Kidney epithelial cell (primary cell): ENCODE measurements around the gene NCBP3. TPM values are rescaled to one million over a fixed set of nuclear protein-coding genes. Genes with fewer than 3 reads are reported as not detected.

Experiments
- DNase-seq: peaks from one replicate; pipeline ENCODE4 v3.0.0-alpha.2; 2010; ENCODE audit warnings: low read depth
- H3K27me3 ChIP-seq: 2 replicates; pipeline ENCODE4 v1.6.0; 2011; ENCODE audit warnings: low read length; ENCODE audit not compliant: control insufficient read depth, insufficient read depth
- H3K36me3 ChIP-seq: 2 replicates; pipeline ENCODE4 v1.5.1; 2011; ENCODE audit warnings: low read length; ENCODE audit not compliant: control insufficient read depth, insufficient read depth
- H3K4me3 ChIP-seq: 2 replicates; pipeline ENCODE4 v1.5.1; 2011; ENCODE audit warnings: low read depth, mild to moderate bottlenecking, control low read depth, low read length
- total RNA-seq: library from RNA; depleted of rRNA; stranded (reverse); fragments of >200 nt; gene quantifications from 2 replicates; pipeline ENCODE4 v1.2.3, GENCODE V29; 2015
- TF ChIP-seq, protein P1 (sequence below): IDR thresholded peaks from 2 replicates; pipeline ENCODE4 v1.5.1; 2011; ENCODE audit warnings: mild to moderate bottlenecking, moderate library complexity, low read length, control low read depth, inconsistent platforms; ENCODE audit not compliant: insufficient read depth, poor library complexity, severe bottlenecking

The NCBP3 gene, protein sequence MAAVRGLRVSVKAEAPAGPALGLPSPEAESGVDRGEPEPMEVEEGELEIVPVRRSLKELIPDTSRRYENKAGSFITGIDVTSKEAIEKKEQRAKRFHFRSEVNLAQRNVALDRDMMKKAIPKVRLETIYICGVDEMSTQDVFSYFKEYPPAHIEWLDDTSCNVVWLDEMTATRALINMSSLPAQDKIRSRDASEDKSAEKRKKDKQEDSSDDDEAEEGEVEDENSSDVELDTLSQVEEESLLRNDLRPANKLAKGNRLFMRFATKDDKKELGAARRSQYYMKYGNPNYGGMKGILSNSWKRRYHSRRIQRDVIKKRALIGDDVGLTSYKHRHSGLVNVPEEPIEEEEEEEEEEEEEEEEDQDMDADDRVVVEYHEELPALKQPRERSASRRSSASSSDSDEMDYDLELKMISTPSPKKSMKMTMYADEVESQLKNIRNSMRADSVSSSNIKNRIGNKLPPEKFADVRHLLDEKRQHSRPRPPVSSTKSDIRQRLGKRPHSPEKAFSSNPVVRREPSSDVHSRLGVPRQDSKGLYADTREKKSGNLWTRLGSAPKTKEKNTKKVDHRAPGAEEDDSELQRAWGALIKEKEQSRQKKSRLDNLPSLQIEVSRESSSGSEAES
- total RNA-seq, result 26.1 and 29.1 TPM in 2 replicates

DNA sequence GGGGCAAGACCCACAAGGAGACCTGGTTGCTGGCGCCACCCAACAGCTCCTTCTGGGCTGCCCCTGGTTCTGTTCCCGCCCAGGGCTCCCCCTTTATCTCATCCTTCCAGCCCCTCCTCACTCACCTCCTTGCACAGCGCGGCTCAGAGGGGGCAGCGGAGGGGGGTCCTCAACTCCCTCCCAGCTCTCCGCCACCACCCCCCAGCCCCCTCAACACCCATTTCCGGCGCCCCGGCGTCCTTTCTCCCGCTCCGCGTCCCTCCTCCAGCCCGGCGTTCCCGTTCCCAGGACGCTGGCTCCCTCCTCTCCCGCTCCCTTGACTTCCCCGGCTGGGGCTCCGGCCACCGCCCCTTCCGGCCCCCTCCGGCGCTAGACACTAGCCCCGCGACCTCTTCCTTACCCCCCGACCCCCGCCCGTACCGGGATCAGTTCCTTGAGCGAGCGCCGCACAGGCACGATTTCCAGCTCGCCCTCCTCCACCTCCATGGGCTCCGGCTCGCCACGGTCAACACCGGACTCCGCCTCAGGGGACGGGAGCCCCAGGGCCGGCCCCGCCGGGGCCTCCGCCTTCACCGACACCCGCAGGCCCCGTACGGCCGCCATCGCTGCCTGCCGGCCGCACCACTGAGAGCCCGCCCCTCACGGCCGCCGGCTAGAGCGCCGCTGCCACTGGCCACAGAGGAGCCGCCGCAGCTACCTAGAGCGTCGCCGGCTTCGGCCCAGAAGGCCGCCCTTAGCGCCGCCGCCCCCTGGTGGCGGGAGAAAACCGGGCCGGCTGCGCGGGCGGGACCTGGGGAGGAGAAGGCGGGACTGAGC is at the start of gene NCBP3:
Gene NCBP3 (minus strand): TSS at position 626 of the 816 bp plus-strand sequence. CDS start 23 bp downstream, at position 603.
- no peaks in the 10 kb centered on the region for H3K36me3 ChIP-seq
- peak; percentile 47 for DNase-seq
- H3K27me3 ChIP-seq, result peaks cover 3% of the 10 kb centered on the region
- TF ChIP-seq, protein P1, sequence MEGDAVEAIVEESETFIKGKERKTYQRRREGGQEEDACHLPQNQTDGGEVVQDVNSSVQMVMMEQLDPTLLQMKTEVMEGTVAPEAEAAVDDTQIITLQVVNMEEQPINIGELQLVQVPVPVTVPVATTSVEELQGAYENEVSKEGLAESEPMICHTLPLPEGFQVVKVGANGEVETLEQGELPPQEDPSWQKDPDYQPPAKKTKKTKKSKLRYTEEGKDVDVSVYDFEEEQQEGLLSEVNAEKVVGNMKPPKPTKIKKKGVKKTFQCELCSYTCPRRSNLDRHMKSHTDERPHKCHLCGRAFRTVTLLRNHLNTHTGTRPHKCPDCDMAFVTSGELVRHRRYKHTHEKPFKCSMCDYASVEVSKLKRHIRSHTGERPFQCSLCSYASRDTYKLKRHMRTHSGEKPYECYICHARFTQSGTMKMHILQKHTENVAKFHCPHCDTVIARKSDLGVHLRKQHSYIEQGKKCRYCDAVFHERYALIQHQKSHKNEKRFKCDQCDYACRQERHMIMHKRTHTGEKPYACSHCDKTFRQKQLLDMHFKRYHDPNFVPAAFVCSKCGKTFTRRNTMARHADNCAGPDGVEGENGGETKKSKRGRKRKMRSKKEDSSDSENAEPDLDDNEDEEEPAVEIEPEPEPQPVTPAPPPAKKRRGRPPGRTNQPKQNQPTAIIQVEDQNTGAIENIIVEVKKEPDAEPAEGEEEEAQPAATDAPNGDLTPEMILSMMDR, result peak; percentile 80
- H3K4me3 ChIP-seq, result peak within 1 kb of the TSS; percentile 96

DNA sequence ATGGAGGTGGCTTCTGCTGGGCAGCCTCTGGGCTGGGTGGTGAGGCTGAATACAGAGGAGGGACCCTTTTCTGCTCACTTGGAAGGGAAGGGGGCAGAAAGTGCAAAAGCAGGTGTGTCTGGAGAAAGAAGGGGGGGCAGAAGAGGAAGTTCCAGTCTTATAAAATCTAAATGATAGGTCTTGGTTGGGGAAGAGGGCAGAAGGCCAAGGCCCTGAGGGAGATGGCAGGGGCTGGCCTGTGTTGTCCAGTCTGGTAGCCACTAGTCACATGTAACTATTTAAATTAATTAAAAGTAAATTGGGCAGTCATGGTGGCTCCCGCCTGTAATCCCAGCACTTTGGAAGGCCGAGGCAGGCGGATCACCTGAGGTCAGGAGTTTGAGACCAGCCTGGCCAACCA is 49.3 kb upstream of the NCBP3 start:
- Histone ChIP-seq H3K4me3 (no peak overlapping the region), H3K36me3 (no peaks in the 10 kb centered on the region), H3K27me3 (peaks cover 3% of the 10 kb centered on the region)
- TF ChIP-seq, protein P1, result no peak
- DNase-seq, result no peak

DNA sequence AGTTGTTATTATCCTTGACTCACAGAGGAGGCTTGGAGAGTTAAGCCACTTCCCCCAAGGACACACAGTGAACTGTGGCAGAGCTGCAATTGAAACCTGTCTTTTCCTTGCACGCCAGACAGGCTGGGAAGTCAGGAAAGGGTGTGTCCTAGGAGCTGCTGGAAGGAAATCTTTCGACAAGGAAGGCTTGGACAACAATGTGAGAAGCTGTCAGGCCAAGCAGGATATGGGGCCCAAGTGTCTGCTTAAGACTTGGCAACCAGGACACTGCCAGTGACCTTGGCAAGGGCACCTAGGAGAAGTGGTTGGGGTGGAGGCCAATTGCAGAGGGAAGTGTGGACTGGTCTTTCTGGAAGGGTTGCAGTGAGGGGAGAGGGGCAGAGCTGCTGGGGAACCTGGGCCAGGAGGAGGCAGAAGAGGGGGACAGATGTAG is 48.9 kb upstream of the NCBP3 start:
- no peak for DNase-seq
- H3K27me3 ChIP-seq, result peaks cover 3% of the 10 kb centered on the region
- TF ChIP-seq, protein P1, result no peak
- H3K36me3 ChIP-seq, result no peaks in the 10 kb centered on the region
- H3K4me3 ChIP-seq, result no peak overlapping the region

DNA sequence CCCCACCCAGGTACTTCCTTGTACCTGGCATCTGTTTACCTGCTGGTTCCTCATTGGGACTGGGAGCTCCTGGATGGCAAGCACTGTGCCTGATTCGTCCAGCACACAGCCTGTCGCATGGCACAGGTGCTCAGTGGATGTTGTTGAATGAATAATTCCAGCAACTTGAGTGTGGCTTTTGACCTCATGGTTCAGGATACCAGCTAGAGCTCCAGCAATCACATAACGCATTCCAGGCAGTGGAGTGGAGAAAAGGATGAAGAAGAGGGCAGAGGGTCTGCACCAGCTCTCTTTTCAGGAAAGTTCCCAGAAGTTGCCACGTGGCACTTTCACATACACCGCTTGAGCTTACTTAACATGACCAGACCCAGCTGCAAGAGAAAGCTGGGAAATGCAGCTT is 48.1 kb upstream of the NCBP3 start:
- Histone ChIP-seq H3K27me3 (peaks cover 2% of the 10 kb centered on the region), H3K36me3 (no peaks in the 10 kb centered on the region), H3K4me3 (no peak overlapping the region)
- no peak for DNase-seq
- TF ChIP-seq, protein P1, result no peak

DNA sequence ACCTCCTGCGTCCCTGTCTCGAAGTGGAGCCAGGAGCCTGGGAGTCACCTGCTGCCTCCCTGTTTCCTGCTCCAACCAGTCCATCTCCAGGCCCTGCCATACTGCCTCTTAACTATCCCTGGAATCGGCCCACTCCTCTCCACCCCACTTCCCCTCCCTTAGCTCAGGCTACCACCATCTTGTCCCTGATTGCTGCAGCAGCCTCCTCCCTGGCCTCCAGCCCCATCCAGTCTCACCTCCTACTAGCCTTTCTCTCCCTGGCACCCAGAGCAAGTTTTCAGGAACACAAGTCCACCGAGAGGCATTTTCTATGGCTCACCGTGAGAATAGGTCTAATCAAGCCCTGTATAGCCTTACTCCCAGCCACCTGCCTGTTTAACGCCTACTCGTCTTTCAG is 47.7 kb upstream of the NCBP3 start:
- Histone ChIP-seq H3K27me3 (no peaks in the 10 kb centered on the region), H3K36me3 (no peaks in the 10 kb centered on the region), H3K4me3 (no peak overlapping the region)
- DNase-seq, result no peak
- TF ChIP-seq, protein P1, result no peak
